SJCRH30 (cell line): ENCODE measurements around the gene NRXN2. TPM values are rescaled to one million over a fixed set of nuclear protein-coding genes. Genes with fewer than 3 reads are reported as not detected.

Source experiments
- DNase-seq, 2 experiments: peaks; one replicate each; pipeline ENCODE4 v3.0.0-alpha.2; 2015 to 2020
- H3K27ac ChIP-seq: fragments of 250-450 bp; sonication (Bioruptor Pico); 2 replicates; pipeline ENCODE4 v1.5.1; 2020; ENCODE audit warnings: mild to moderate bottlenecking, moderate library complexity
- H3K27me3 ChIP-seq: fragments of 250-450 bp; sonication (Bioruptor Pico); 2 replicates; pipeline ENCODE4 v1.5.1; 2020; ENCODE audit warnings: mild to moderate bottlenecking, moderate library complexity
- H3K36me3 ChIP-seq: fragments of 250-450 bp; sonication (Bioruptor Pico); 2 replicates; pipeline ENCODE4 v1.5.1; 2020; ENCODE audit warnings: mild to moderate bottlenecking, moderate library complexity
- H3K4me1 ChIP-seq: fragments of 250-450 bp; sonication (Bioruptor Pico); 2 replicates; pipeline ENCODE4 v1.5.1; 2020; ENCODE audit warnings: mild to moderate bottlenecking, moderate library complexity
- H3K4me3 ChIP-seq: fragments of 250-450 bp; sonication (Bioruptor Pico); 2 replicates; pipeline ENCODE4 v1.5.1; 2020; ENCODE audit warnings: mild to moderate bottlenecking, moderate library complexity
- H3K9me3 ChIP-seq: fragments of 250-450 bp; sonication (Bioruptor Pico); replicated peaks from 2 replicates; pipeline ENCODE4 v1.5.1; 2020; ENCODE audit warnings: mild to moderate bottlenecking, moderate library complexity
- total RNA-seq: library from RNA; depleted of rRNA; stranded (reverse); fragments of >200 nt; shearing (Covaris generic); gene quantifications from 2 replicates; pipeline ENCODE4 v1.2.3, GENCODE V29; 2014

NRXN2 gene
- total RNA-seq, 1 experiment from 2014 or later = 0.08 TPM

GRCh38 chr11:64643920-64644646 lies 78.9 kb downstream of the NRXN2 start:
- no peaks in the 10 kb centered on the region for H3K27me3 ChIP-seq
- H3K9me3 ChIP-seq = no peaks in the 10 kb centered on the region
- no peaks in the 10 kb centered on the region for H3K4me1 ChIP-seq
- H3K36me3 ChIP-seq = no peaks in the 10 kb centered on the region
- no peak overlapping the region for H3K4me3 ChIP-seq
- no peak for DNase-seq
- H3K27ac ChIP-seq = no peak overlapping the region

- H3K27ac ChIP-seq = no peak overlapping the region
- H3K9me3 ChIP-seq = no peaks in the 10 kb centered on the region
- H3K36me3 ChIP-seq = no peaks in the 10 kb centered on the region
- no peak for DNase-seq
- H3K27me3 ChIP-seq = no peaks in the 10 kb centered on the region; the same call in 1 of the 2 replicates
- no peaks in the 10 kb centered on the region for H3K4me1 ChIP-seq
- no peak overlapping the region for H3K4me3 ChIP-seq
Measured at GRCh38 chr11:64643256-64643881, 79.6 kb downstream of the NRXN2 start.

- H3K4me3 ChIP-seq = no peak overlapping the region
- no peak overlapping the region for H3K27ac ChIP-seq
- no peaks in the 10 kb centered on the region; the same call in 1 of the 2 replicates for H3K27me3 ChIP-seq
Measured at GRCh38 chr11:64642871-64643255, 80.1 kb downstream of the NRXN2 start.

GRCh38 chr11:64642418-64642735 lies 80.6 kb downstream of the NRXN2 start:
- Histone ChIP-seq H3K4me1 (no peaks in the 10 kb centered on the region), H3K27me3 (no peaks in the 10 kb centered on the region; the same call in 1 of the 2 replicates), H3K36me3 (no peaks in the 10 kb centered on the region), H3K27ac (no peak overlapping the region), H3K9me3 (no peaks in the 10 kb centered on the region), H3K4me3 (no peak overlapping the region)
- DNase-seq = no peak

More at GRCh38 chr11:64642871-64643255, 80.1 kb downstream of the NRXN2 start:
- DNase-seq = no peak
- H3K36me3 ChIP-seq = no peaks in the 10 kb centered on the region
- H3K4me1 ChIP-seq = no peaks in the 10 kb centered on the region
- no peaks in the 10 kb centered on the region for H3K9me3 ChIP-seq

GRCh38 chr11:64641596-64642417 lies 81.2 kb downstream of the NRXN2 start:
- no peak overlapping the region for H3K27ac ChIP-seq
- H3K27me3 ChIP-seq = no peaks in the 10 kb centered on the region; the same call in 1 of the 2 replicates
- no peaks in the 10 kb centered on the region for H3K36me3 ChIP-seq
- H3K4me1 ChIP-seq = no peaks in the 10 kb centered on the region
- no peak for DNase-seq
- H3K9me3 ChIP-seq = no peaks in the 10 kb centered on the region
- H3K4me3 ChIP-seq = no peak overlapping the region

GRCh38 chr11:64639885-64640284 lies 83.1 kb downstream of the NRXN2 start:
- H3K27me3 ChIP-seq = no peaks in the 10 kb centered on the region; the same call in 1 of the 2 replicates
- H3K4me3 ChIP-seq = no peak overlapping the region
- no peaks in the 10 kb centered on the region for H3K36me3 ChIP-seq
- H3K4me1 ChIP-seq = no peaks in the 10 kb centered on the region
- H3K27ac ChIP-seq = no peak overlapping the region
- H3K9me3 ChIP-seq = no peaks in the 10 kb centered on the region
- DNase-seq = no peak

GRCh38 chr11:64638829-64639228 lies 84.2 kb downstream of the NRXN2 start:
- no peaks in the 10 kb centered on the region for H3K4me1 ChIP-seq

GRCh38 chr11:64638018-64638665 lies 84.9 kb downstream of the NRXN2 start:
- Histone ChIP-seq H3K9me3 (no peaks in the 10 kb centered on the region), H3K4me1 (no peaks in the 10 kb centered on the region), H3K4me3 (no peak overlapping the region), H3K27ac (no peak overlapping the region), H3K36me3 (no peaks in the 10 kb centered on the region), H3K27me3 (no peaks in the 10 kb centered on the region; the same call in 1 of the 2 replicates)
- no peak for DNase-seq

More at GRCh38 chr11:64638829-64639228, 84.2 kb downstream of the NRXN2 start:
- Histone ChIP-seq H3K9me3 (no peaks in the 10 kb centered on the region), H3K4me3 (no peak overlapping the region), H3K27me3 (no peaks in the 10 kb centered on the region; the same call in 1 of the 2 replicates), H3K27ac (no peak overlapping the region), H3K36me3 (no peaks in the 10 kb centered on the region)
- DNase-seq = no peak

- no peaks in the 10 kb centered on the region for H3K36me3 ChIP-seq
- H3K9me3 ChIP-seq = no peaks in the 10 kb centered on the region
- no peak overlapping the region for H3K27ac ChIP-seq
- no peak overlapping the region for H3K4me3 ChIP-seq
- H3K27me3 ChIP-seq = no peaks in the 10 kb centered on the region; the same call in 1 of the 2 replicates
- DNase-seq = no peak
- no peaks in the 10 kb centered on the region for H3K4me1 ChIP-seq
Measured at GRCh38 chr11:64637334-64638017, 85.5 kb downstream of the NRXN2 start.

GRCh38 chr11:64633555-64634159 lies 89.3 kb downstream of the NRXN2 start:
- no peaks in the 10 kb centered on the region for H3K9me3 ChIP-seq
- H3K27ac ChIP-seq = no peak overlapping the region
- no peaks in the 10 kb centered on the region for H3K36me3 ChIP-seq
- no peaks in the 10 kb centered on the region; the same call in 1 of the 2 replicates for H3K27me3 ChIP-seq
- H3K4me1 ChIP-seq = no peaks in the 10 kb centered on the region
- H3K4me3 ChIP-seq = no peak overlapping the region
- DNase-seq = no peak

- H3K4me1 ChIP-seq = no peaks in the 10 kb centered on the region
- H3K4me3 ChIP-seq = no peak overlapping the region
- no peaks in the 10 kb centered on the region for H3K36me3 ChIP-seq
- no peak overlapping the region for H3K27ac ChIP-seq
- no peaks in the 10 kb centered on the region for H3K27me3 ChIP-seq
- DNase-seq = no peak
- no peaks in the 10 kb centered on the region for H3K9me3 ChIP-seq
Measured at GRCh38 chr11:64632654-64633053, 90.3 kb downstream of the NRXN2 start.

GRCh38 chr11:64632237-64632636 lies 90.8 kb downstream of the NRXN2 start:
- Histone ChIP-seq H3K4me3 (no peak overlapping the region), H3K4me1 (no peaks in the 10 kb centered on the region), H3K27me3 (no peaks in the 10 kb centered on the region), H3K27ac (no peak overlapping the region), H3K9me3 (no peaks in the 10 kb centered on the region), H3K36me3 (no peaks in the 10 kb centered on the region)
- DNase-seq = no peak

- no peak overlapping the region for H3K27ac ChIP-seq
- no peak overlapping the region for H3K4me3 ChIP-seq
- H3K9me3 ChIP-seq = no peaks in the 10 kb centered on the region
- H3K36me3 ChIP-seq = no peaks in the 10 kb centered on the region
- DNase-seq = no peak
- H3K27me3 ChIP-seq = no peaks in the 10 kb centered on the region
- H3K4me1 ChIP-seq = no peaks in the 10 kb centered on the region
Measured at GRCh38 chr11:64631675-64632074, 91.3 kb downstream of the NRXN2 start.
